HFFc6 (cell line): ENCODE measurements around the gene ZNF467. TPM values are rescaled to one million over a fixed set of nuclear protein-coding genes. Genes with fewer than 3 reads are reported as not detected.

Experiments used
- DNase-seq: peaks from one replicate; pipeline ENCODE4 v3.0.0-alpha.2; 2018
- H3K27ac Mint-ChIP-seq: 2 replicates; pipeline ENCODE4 v1.8.0; 2020; ENCODE audit warnings: mild to moderate bottlenecking, mixed read lengths
- H3K27me3 Mint-ChIP-seq: 2 replicates; pipeline ENCODE4 v1.8.0; 2021; ENCODE audit warnings: mild to moderate bottlenecking, moderate library complexity, mixed read lengths; ENCODE audit not compliant: insufficient read depth
- H3K36me3 Mint-ChIP-seq: 2 replicates; pipeline ENCODE4 v1.8.0; 2021; ENCODE audit warnings: low read depth, mixed read lengths
- H3K4me1 Mint-ChIP-seq: 2 replicates; pipeline ENCODE4 v1.8.0; 2020; ENCODE audit warnings: low read depth, mixed read lengths
- H3K4me3 Mint-ChIP-seq: 2 replicates; pipeline ENCODE4 v1.8.0; 2020; ENCODE audit warnings: mild to moderate bottlenecking, moderate library complexity, mixed read lengths
- H3K9me3 Mint-ChIP-seq: 2 replicates; pipeline ENCODE4 v1.8.0; 2020; ENCODE audit warnings: mild to moderate bottlenecking, mixed read lengths
- CTCF ChIP-seq: fragments of 200-600 bp; sonication (generic); IDR thresholded peaks from 2 replicates; pipeline ENCODE4 v1.5.0; 2021; ENCODE audit warnings: antibody characterized with exemption, mild to moderate bottlenecking
- total RNA-seq, 6 experiments: library from RNA; stranded (reverse); fragmentation: NEBNext Ultra II Directional; extraction: Animal tissue kit (Norgen Biotek cat#: 25700); gene quantifications; 2 replicates in 1 of 6; 3 replicates in 5 of 6; pipeline ENCODE4 v1.2.3, GENCODE V29; 2021

Gene ZNF467
- total RNA-seq, 6 experiments from 2014 or later = 0.68 to 1.7 (median 1.0) TPM

GRCh38 chr7:149763563-149764240 lies 9.7 kb downstream of the ZNF467 start:
- no peak for DNase-seq
- Mint-ChIP-seq H3K36me3 (peaks cover 5% of the 10 kb centered on the region; the same call in 1 of the 2 replicates), H3K27ac (no peak overlapping the region), H3K9me3 (0 out of 2 replicates have a peak, but pooled peaks cover 4% of the 10 kb centered on the region), H3K4me3 (no peak overlapping the region), H3K27me3 (peaks cover 35% of the 10 kb centered on the region), H3K4me1 (no peaks in the 10 kb centered on the region)
- no peak for TF ChIP-seq CTCF

GRCh38 chr7:149762610-149763009 lies 10.8 kb downstream of the ZNF467 start:
- Mint-ChIP-seq H3K36me3 (peaks cover 5% of the 10 kb centered on the region; the same call in 1 of the 2 replicates), H3K27me3 (peaks cover 32% of the 10 kb centered on the region), H3K4me3 (no peak overlapping the region), H3K4me1 (no peaks in the 10 kb centered on the region), H3K9me3 (0 out of 2 replicates have a peak, but pooled peaks cover 4% of the 10 kb centered on the region), H3K27ac (no peak overlapping the region)
- no peak for TF ChIP-seq CTCF
- DNase-seq = no peak

GRCh38 chr7:149762089-149762488 lies 11.3 kb downstream of the ZNF467 start:
- no peak for DNase-seq
- H3K4me1 Mint-ChIP-seq = no peaks in the 10 kb centered on the region
- peaks cover 32% of the 10 kb centered on the region for H3K27me3 Mint-ChIP-seq
- TF ChIP-seq CTCF = no peak
- no peak overlapping the region for H3K4me3 Mint-ChIP-seq
- H3K36me3 Mint-ChIP-seq = peaks cover 5% of the 10 kb centered on the region; the same call in 1 of the 2 replicates
- 0 out of 2 replicates have a peak, but pooled peaks cover 4% of the 10 kb centered on the region for H3K9me3 Mint-ChIP-seq
- H3K27ac Mint-ChIP-seq = no peak overlapping the region

GRCh38 chr7:149761307-149761706 lies 12.1 kb downstream of the ZNF467 start:
- 0 out of 2 replicates have a peak, but pooled peaks cover 3% of the 10 kb centered on the region for H3K9me3 Mint-ChIP-seq
- H3K27me3 Mint-ChIP-seq = peaks cover 31% of the 10 kb centered on the region
- peaks cover 4% of the 10 kb centered on the region; the same call in 1 of the 2 replicates for H3K36me3 Mint-ChIP-seq
- no peaks in the 10 kb centered on the region for H3K4me1 Mint-ChIP-seq
- no peak for TF ChIP-seq CTCF
- no peak overlapping the region for H3K4me3 Mint-ChIP-seq
- H3K27ac Mint-ChIP-seq = no peak overlapping the region
- no peak for DNase-seq

- Mint-ChIP-seq H3K4me1 (no peaks in the 10 kb centered on the region), H3K4me3 (no peak overlapping the region), H3K36me3 (no peaks in the 10 kb centered on the region), H3K27ac (no peak overlapping the region), H3K9me3 (no peaks in the 10 kb centered on the region), H3K27me3 (peaks cover 36% of the 10 kb centered on the region)
- DNase-seq = no peak
- TF ChIP-seq CTCF = no peak
Observed at GRCh38 chr7:149760538-149760937, 12.8 kb downstream of the ZNF467 start.
